PC-3 (cell line): ENCODE results near the gene CGRRF1. TPM values are rescaled to one million over a fixed set of nuclear protein-coding genes. Genes with fewer than 3 reads are reported as not detected.

Experiments
- ATAC-seq: fragments of 200-7000 bp; cut with Tn5 transposase; 2 replicates; pipeline ENCODE4 v1.9.1; 2020; ENCODE audit warnings: mild to moderate bottlenecking, moderate library complexity
- BruUV-seq: library from RNA; stranded (reverse); fragments of 400-500 nt; replicated peaks from 2 replicates; lab custom pipeline; 2021; lab: Mats Ljungman, UMichigan
- CTCF ChIA-PET: fragments of 300-600 bp; sonication (Branson Sonifier 250); formaldehyde crosslinking; loops from one replicate; lab custom pipeline; 2022; ENCODE audit warnings: antibody characterized with exemption; lab: Charles Lee
- POLR2A ChIA-PET: fragments of 300-600 bp; sonication (Branson Sonifier 250); formaldehyde crosslinking; loops from one replicate; lab custom pipeline; 2022; ENCODE audit warnings: antibody characterized with exemption; ENCODE audit not compliant: unreplicated experiment; lab: Charles Lee
- DNase-seq: peaks from one replicate; pipeline ENCODE4 v3.0.0-alpha.2; 2015
- H2AFZ ChIP-seq: fragments of 300-600 bp; sonication (generic); 2 replicates; pipeline ENCODE4 v1.6.0; 2016; ENCODE audit warnings: antibody characterized with exemption, low read length
- H3F3A ChIP-seq: fragments of 300-600 bp; sonication (generic); one replicate; pipeline ENCODE4 v1.6.0; 2017; ENCODE audit warnings: antibody characterized with exemption, low read length, control low read depth, mild to moderate bottlenecking; ENCODE audit not compliant: unreplicated experiment
- H3K27ac ChIP-seq: fragments of 300-600 bp; sonication (generic); 2 replicates; pipeline ENCODE4 v1.5.1; 2016; ENCODE audit warnings: mild to moderate bottlenecking, low read length
- H3K27me3 ChIP-seq: fragments of 300-600 bp; sonication (generic); 2 replicates; pipeline ENCODE4 v1.6.1; 2016; ENCODE audit warnings: low read length, mixed read lengths
- H3K36me3 ChIP-seq: fragments of 300-600 bp; sonication (generic); 2 replicates; pipeline ENCODE4 v1.6.1; 2016; ENCODE audit warnings: low read depth, mixed run types, low read length, mixed read lengths
- H3K4me1 ChIP-seq: fragments of 300-600 bp; sonication (generic); 2 replicates; pipeline ENCODE4 v1.5.1; 2016; ENCODE audit warnings: low read length; ENCODE audit not compliant: insufficient read depth
- H3K4me2 ChIP-seq: fragments of 300-600 bp; sonication (generic); 2 replicates; pipeline ENCODE4 v1.6.0; 2016; ENCODE audit warnings: low read length
- H3K4me3 ChIP-seq: fragments of 300-600 bp; sonication (generic); 2 replicates; pipeline ENCODE4 v1.5.1; 2016; ENCODE audit warnings: mild to moderate bottlenecking, low read length, mixed read lengths
- H3K79me2 ChIP-seq: fragments of 300-600 bp; sonication (generic); 2 replicates; pipeline ENCODE4 v1.6.1; 2017; ENCODE audit warnings: low read length, mixed read lengths
- H3K9ac ChIP-seq: fragments of 300-600 bp; sonication (generic); 2 replicates; pipeline ENCODE4 v1.6.0; 2016; ENCODE audit warnings: mild to moderate bottlenecking, low read length
- H3K9me2 ChIP-seq: fragments of 300-600 bp; sonication (generic); replicated peaks from 2 replicates; pipeline ENCODE4 v1.6.1; 2016; ENCODE audit warnings: mixed run types, low read length, mixed read lengths
- H3K9me3 ChIP-seq: fragments of 300-600 bp; sonication (generic); 2 replicates; pipeline ENCODE4 v1.6.1; 2016; ENCODE audit warnings: low read length, mixed read lengths
- H4K20me1 ChIP-seq: fragments of 300-600 bp; sonication (generic); 2 replicates; pipeline ENCODE4 v1.6.1; 2016; ENCODE audit warnings: low read length, mixed read lengths
- CTCF ChIP-seq: fragments of 300-600 bp; sonication (generic); conservative IDR thresholded peaks from 2 replicates; pipeline ENCODE4 v1.5.1; 2017; ENCODE audit warnings: antibody characterized with exemption, low read depth, mild to moderate bottlenecking, low read length
- EZH2 ChIP-seq: fragments of 300-600 bp; sonication (generic); IDR thresholded peaks from one replicate; pipeline ENCODE4 v1.6.1; 2017; ENCODE audit warnings: antibody characterized with exemption, mild to moderate bottlenecking, low read length; ENCODE audit not compliant: unreplicated experiment
- EZH2phosphoT487 ChIP-seq: fragments of 300-600 bp; sonication (generic); IDR thresholded peaks from 2 replicates; pipeline ENCODE4 v1.6.1; 2018; ENCODE audit warnings: mild to moderate bottlenecking, antibody characterized with exemption, low read length, borderline replicate concordance
- intact Hi-C: fragments of 100-400 bp; cut with micrococcal nuclease; formaldehyde crosslinking; loops from 2 replicates; pipeline ENCODE4 v1.9.0; 2023
- total RNA-seq: library from RNA; depleted of rRNA; stranded (reverse); fragments of >200 nt; gene quantifications from 2 replicates; pipeline ENCODE4 v1.2.3, GENCODE V29; 2014

CGRRF1 gene
- total RNA-seq, 1 experiment from 2014 or later = 31.3 TPM

- ChIA-PET CTCF (no interaction called here), POLR2A (no interaction called here)
- TF ChIP-seq EZH2 (no peak), CTCF (peak; percentile 92)
- ATAC-seq (peak; percentile 95), DNase-seq (peak; percentile 88)
- Histone ChIP-seq H3K27ac (no peak overlapping the region), H3K79me2 (no peaks in the 10 kb centered on the region), H3F3A (no peaks in the 10 kb centered on the region), H3K9me3 (no peaks in the 10 kb centered on the region), H3K4me1 (0 out of 2 replicates have a peak, but pooled peaks cover 4% of the 10 kb centered on the region), H2AFZ (peak overlapping the region; percentile 69), H3K4me2 (0 out of 2 replicates have a peak overlapping the region, but pooled peaks have one; percentile 2), H3K9me2 (no peaks in the 10 kb centered on the region), H3K4me3 (no peak overlapping the region), H4K20me1 (no peaks in the 10 kb centered on the region), H3K27me3 (no peaks in the 10 kb centered on the region), H3K36me3 (no peaks in the 10 kb centered on the region), H3K9ac (no peak overlapping the region)
- intact Hi-C loops = loop anchor here (1.0 to 10.0 kb wide), 3 partner anchors 271 to 481 kb away; no protein-coding TSS in a partner anchor
- BruUV-seq = no TSS peak
Measured at GRCh38 chr14:54503486-54503885, 6.2 kb upstream of the CGRRF1 start.

GRCh38 chr14:54512393-54512792 is 2.7 kb downstream of the CGRRF1 start:
- CTCF ChIA-PET = no interaction called here
- Histone ChIP-seq H3K27me3 (no peaks in the 10 kb centered on the region), H3K4me1 (peaks cover 19% of the 10 kb centered on the region), H3K9ac (no peak overlapping the region), H3K9me3 (peaks cover 10% of the 10 kb centered on the region), H3K4me3 (no peak overlapping the region), H4K20me1 (no peaks in the 10 kb centered on the region), H3F3A (no peaks in the 10 kb centered on the region), H3K79me2 (peaks cover 74% of the 10 kb centered on the region), H3K36me3 (peaks cover 30% of the 10 kb centered on the region), H2AFZ (no peak overlapping the region), H3K27ac (no peak overlapping the region), H3K9me2 (no peaks in the 10 kb centered on the region), H3K4me2 (no peak overlapping the region)
- DNase-seq = no peak
- TF ChIP-seq EZH2 (no peak), EZH2phosphoT487 (no peak), CTCF (no peak)
- POLR2A ChIA-PET = interaction anchor here (0.6 kb wide), 1 partner anchor 26 kb away, joined by 4 read pairs; no protein-coding TSS in a partner anchor
- intact Hi-C loops = no loop called here
- BruUV-seq = no TSS peak
- no peak for ATAC-seq

- H4K20me1 ChIP-seq = no peaks in the 10 kb centered on the region
- TF ChIP-seq CTCF (no peak), EZH2phosphoT487 (no peak), EZH2 (no peak)
- intact Hi-C loops = no loop called here
- no peak overlapping the region for H3K4me2 ChIP-seq
- no peaks in the 10 kb centered on the region for H3K27me3 ChIP-seq
- H2AFZ ChIP-seq = no peak overlapping the region
- no peaks in the 10 kb centered on the region for H3F3A ChIP-seq
- H3K79me2 ChIP-seq = peaks cover 89% of the 10 kb centered on the region
- peaks cover 10% of the 10 kb centered on the region for H3K9me3 ChIP-seq
- no peak for ATAC-seq
- BruUV-seq = no TSS peak
- H3K9ac ChIP-seq = no peak overlapping the region
- H3K9me2 ChIP-seq = no peaks in the 10 kb centered on the region
- peaks cover 30% of the 10 kb centered on the region for H3K36me3 ChIP-seq
- H3K4me1 ChIP-seq = peaks cover 9% of the 10 kb centered on the region
- CTCF ChIA-PET = no interaction called here
- no peak for DNase-seq
- POLR2A ChIA-PET = no interaction called here
- no peak overlapping the region; the same call in 1 of the 2 replicates for H3K4me3 ChIP-seq
- no peak overlapping the region for H3K27ac ChIP-seq
Measured at GRCh38 chr14:54515670-54516069, 6.0 kb downstream of the CGRRF1 start.
